CD4-positive, alpha-beta memory T cell (primary cell): ENCODE data around the gene CAMKK2. TPM values are rescaled to one million over a fixed set of nuclear protein-coding genes. Genes with fewer than 3 reads are reported as not detected.

Experiments used
- CTCF ChIA-PET: fragments of 350-600 bp; sonication (Branson Sonifier 250); formaldehyde crosslinking; loops from one replicate; lab custom pipeline; 2021; ENCODE audit warnings: inconsistent platforms; ENCODE audit not compliant: partially characterized antibody; lab: Charles Lee
- POLR2A ChIA-PET: fragments of 350-600 bp; sonication (Branson Sonifier 250); formaldehyde crosslinking; loops from one replicate; lab custom pipeline; 2021; ENCODE audit not compliant: partially characterized antibody; lab: Charles Lee
- DNase-seq, 5 donors: peaks; one replicate each; pipeline versions ENCODE4 v3.0.0 to v3.0.0-alpha.2; 2020 to 2022; ENCODE audit warnings: mixed read lengths in 1 of 5
- H3K27ac ChIP-seq: one replicate; pipeline ENCODE4 v1.7.0; 2013; ENCODE audit warnings: low read depth, low read length
- H3K27me3 ChIP-seq: 2 replicates; pipeline ENCODE4 v1.7.0; 2013; ENCODE audit warnings: mild to moderate bottlenecking, low read length, moderate library complexity; ENCODE audit not compliant: insufficient read depth
- H3K36me3 ChIP-seq: 2 replicates; pipeline ENCODE4 v1.7.0; 2013; ENCODE audit warnings: mild to moderate bottlenecking, low read length, moderate library complexity; ENCODE audit not compliant: insufficient read depth
- H3K4me1 ChIP-seq: 2 replicates; pipeline ENCODE4 v1.7.0; 2013; ENCODE audit warnings: mild to moderate bottlenecking, low read length, moderate library complexity; ENCODE audit not compliant: insufficient read depth
- H3K4me3 ChIP-seq, 2 donors: one replicate each; pipeline ENCODE4 v1.7.0; 2013; ENCODE audit warnings: low read length in 2 of 2, mild to moderate bottlenecking in 1 of 2
- H3K9me3 ChIP-seq, 2 donors: one replicate each; pipeline ENCODE4 v1.7.0; 2013; ENCODE audit warnings: low read length in 2 of 2, control low read depth in 1 of 2; ENCODE audit not compliant: control insufficient read depth in 1 of 2
- H3K27ac Mint-ChIP-seq, 7 donors: one replicate each; pipeline ENCODE4 v1.8.0; 2020 to 2021; ENCODE audit warnings: mixed read lengths in 7 of 7, mild to moderate bottlenecking in 6 of 7, inconsistent platforms in 3 of 7, moderate library complexity in 3 of 7
- H3K27me3 Mint-ChIP-seq, 2 donors: one replicate each; pipeline ENCODE4 v1.8.0; 2020 to 2021; ENCODE audit warnings: mixed read lengths in 2 of 2
- H3K36me3 Mint-ChIP-seq, 2 donors: one replicate each; pipeline ENCODE4 v1.8.0; 2020 to 2021; ENCODE audit warnings: mixed read lengths in 2 of 2, inconsistent platforms in 1 of 2, mild to moderate bottlenecking in 1 of 2
- H3K4me1 Mint-ChIP-seq, 4 donors: one replicate each; pipeline ENCODE4 v1.8.0; 2020 to 2021; ENCODE audit warnings: mixed read lengths in 4 of 4, mild to moderate bottlenecking in 1 of 4
- H3K4me3 Mint-ChIP-seq, 8 donors: one replicate each; pipeline ENCODE4 v1.8.0; 2020 to 2021; ENCODE audit warnings: mixed read lengths in 8 of 8, mild to moderate bottlenecking in 7 of 8, moderate library complexity in 6 of 8, inconsistent platforms in 3 of 8
- H3K9me3 Mint-ChIP-seq, 8 donors: one replicate each; pipeline ENCODE4 v1.8.0; 2020 to 2021; ENCODE audit warnings: mixed read lengths in 8 of 8, mild to moderate bottlenecking in 5 of 8, inconsistent platforms in 3 of 8, moderate library complexity in 1 of 8
- intact Hi-C: fragments of 100-400 bp; cut with micrococcal nuclease; formaldehyde crosslinking; loops from one replicate; pipeline ENCODE4 v1.15.1; 2023
- polyA plus RNA-seq, 2 donors: library from polyadenylated mRNA; unstranded; fragments of 300-500 nt; fragmentation: Illumina TruSeq; gene quantifications; one replicate each; pipeline ENCODE4 v1.2.3, GENCODE V29; 2021
- total RNA-seq, 2 experiments: library from RNA; stranded (reverse); gene quantifications; one replicate each; pipeline ENCODE4 v1.2.3, GENCODE V29; 2021

CAMKK2 gene
- total and polyA plus RNA-seq, 4 experiments from 2014 or later: 13.4 to 20.6 (median 18.5) TPM

GRCh38 chr12:121279507-121279915, 17.0 kb downstream of the CAMKK2 start:
- CTCF ChIA-PET: no interaction called here
- H3K4me3 Mint-ChIP-seq: no peak overlapping the region
- H3K27ac Mint-ChIP-seq: no peak overlapping the region

GRCh38 chr12:121279071-121279375, 17.5 kb downstream of the CAMKK2 start:
- intact Hi-C loops: no loop called here
- POLR2A ChIA-PET: no interaction called here

More at GRCh38 chr12:121279507-121279915, 17.0 kb downstream of the CAMKK2 start:
- POLR2A ChIA-PET: no interaction called here
- Histone ChIP-seq H3K4me1 (no peaks in the 10 kb centered on the region), H3K4me3 (no peak overlapping the region), H3K36me3 (no peaks in the 10 kb centered on the region), H3K27me3 (no peaks in the 10 kb centered on the region), H3K9me3 (no peaks in the 10 kb centered on the region), H3K27ac (no peak overlapping the region)
- peaks cover 0 to 5% (median 0%) of the 10 kb centered on the region in 4 donors for H3K4me1 Mint-ChIP-seq
- peaks cover 0 to 2% (median 0%) of the 10 kb centered on the region in 8 donors for H3K9me3 Mint-ChIP-seq
- DNase-seq: no peak
- intact Hi-C loops: no loop called here
- H3K27me3 Mint-ChIP-seq: no peaks in the 10 kb centered on the region
- H3K36me3 Mint-ChIP-seq: peaks cover 6% of the 10 kb centered on the region in 2 donors

GRCh38 chr12:121278169-121279070, 18.1 kb downstream of the CAMKK2 start:
- Histone ChIP-seq H3K27ac (no peak overlapping the region), H3K36me3 (no peaks in the 10 kb centered on the region), H3K27me3 (no peaks in the 10 kb centered on the region), H3K9me3 (no peaks in the 10 kb centered on the region), H3K4me1 (no peaks in the 10 kb centered on the region), H3K4me3 (no peak overlapping the region)
- ChIA-PET CTCF (no interaction called here), POLR2A (no interaction called here)
- no peak overlapping the region for H3K27ac Mint-ChIP-seq
- H3K27me3 Mint-ChIP-seq: no peaks in the 10 kb centered on the region
- peaks cover 0 to 5% (median 0%) of the 10 kb centered on the region in 4 donors for H3K4me1 Mint-ChIP-seq
- peaks cover 6 to 11% of the 10 kb centered on the region in 2 donors for H3K36me3 Mint-ChIP-seq
- peaks cover 0 to 2% (median 0%) of the 10 kb centered on the region in 8 donors for H3K9me3 Mint-ChIP-seq
- intact Hi-C loops: no loop called here
- no peak for DNase-seq
- no peak overlapping the region for H3K4me3 Mint-ChIP-seq

More at GRCh38 chr12:121279071-121279375, 17.5 kb downstream of the CAMKK2 start:
- no peak overlapping the region for H3K4me3 ChIP-seq
- H3K4me1 Mint-ChIP-seq: peaks cover 0 to 5% (median 0%) of the 10 kb centered on the region in 4 donors
- no peaks in the 10 kb centered on the region for H3K27me3 ChIP-seq
- H3K4me3 Mint-ChIP-seq: no peak overlapping the region
- H3K36me3 Mint-ChIP-seq: peaks cover 6% of the 10 kb centered on the region in 2 donors
- peaks cover 0 to 2% (median 0%) of the 10 kb centered on the region in 8 donors for H3K9me3 Mint-ChIP-seq
- no peaks in the 10 kb centered on the region for H3K4me1 ChIP-seq
- H3K9me3 ChIP-seq: no peaks in the 10 kb centered on the region
- CTCF ChIA-PET: no interaction called here
- H3K27me3 Mint-ChIP-seq: no peaks in the 10 kb centered on the region
- H3K27ac Mint-ChIP-seq: no peak overlapping the region
- H3K36me3 ChIP-seq: no peaks in the 10 kb centered on the region
- no peak overlapping the region for H3K27ac ChIP-seq
- DNase-seq: no peak

DNA sequence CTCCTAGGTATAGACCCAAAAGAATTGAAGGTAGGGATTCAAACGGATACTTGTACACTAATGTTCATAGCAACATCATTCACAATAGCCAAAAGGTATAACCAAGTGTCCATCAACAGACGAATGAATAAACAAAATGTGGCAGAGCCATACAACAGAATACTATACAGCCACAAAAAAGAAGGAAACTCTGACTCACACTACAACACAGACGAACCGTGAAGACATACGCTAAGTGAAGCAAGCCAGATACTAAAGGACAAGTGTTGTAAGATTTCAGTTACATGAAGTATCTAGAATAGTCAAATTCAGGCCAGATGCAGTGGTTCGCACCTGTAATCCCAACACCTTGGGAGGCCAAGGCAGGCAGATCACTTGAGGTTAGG, 19.1 kb downstream of the CAMKK2 start:
- peak overlapping the region in 2 of 7 donors; percentile 2 to 24 for H3K27ac Mint-ChIP-seq

DNA sequence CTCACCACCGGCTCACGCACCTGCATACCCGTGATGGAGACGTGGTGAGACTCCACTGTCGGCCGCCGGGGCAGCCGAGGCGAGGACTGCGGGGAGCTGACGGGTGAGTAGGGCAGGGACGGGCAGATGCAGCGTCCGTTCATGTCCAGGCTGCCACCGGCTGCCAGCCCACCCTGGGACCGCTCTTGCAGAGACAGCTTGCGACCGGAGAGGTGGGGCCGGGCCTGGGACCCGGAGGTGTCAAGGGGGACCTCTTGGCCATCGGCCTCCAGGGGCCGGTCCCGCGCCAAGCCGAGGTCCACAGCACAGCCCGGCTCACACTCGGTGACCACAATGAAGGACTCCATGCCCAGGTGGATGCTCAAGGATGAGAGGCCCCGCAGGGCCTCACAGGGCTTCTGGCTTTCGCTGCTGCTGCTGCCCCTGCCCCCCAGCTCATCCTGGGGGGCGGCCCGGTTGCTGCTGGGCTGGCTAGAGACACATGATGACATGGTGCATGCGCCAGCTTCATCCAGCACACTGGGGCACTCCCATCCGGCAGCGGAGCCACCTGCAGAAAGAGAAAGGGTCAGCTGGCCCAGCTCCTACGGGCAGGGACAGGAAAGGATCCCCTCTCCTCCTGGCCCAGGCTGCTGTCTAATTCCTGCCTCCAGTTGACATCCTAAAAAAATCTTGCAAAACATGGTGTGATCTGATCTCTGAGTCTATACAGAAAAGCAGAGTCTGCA, 22.3 kb downstream of the CAMKK2 start:
- no peak overlapping the region for H3K27ac ChIP-seq
- H3K9me3 ChIP-seq: no peaks in the 10 kb centered on the region
- DNase-seq: no peak
- CTCF ChIA-PET: no interaction called here
- H3K36me3 ChIP-seq: peaks cover 5% of the 10 kb centered on the region
- Mint-ChIP-seq H3K9me3 (peaks cover 0 to 2% (median 0%) of the 10 kb centered on the region in 8 donors), H3K4me1 (peaks cover 0 to 5% (median 3%) of the 10 kb centered on the region in 4 donors), H3K4me3 (no peak overlapping the region), H3K27ac (no peak overlapping the region), H3K27me3 (no peaks in the 10 kb centered on the region), H3K36me3 (peaks cover 24 to 30% of the 10 kb centered on the region in 2 donors)
- no peaks in the 10 kb centered on the region for H3K27me3 ChIP-seq
- no peaks in the 10 kb centered on the region for H3K4me1 ChIP-seq
- intact Hi-C loops: no loop called here
- POLR2A ChIA-PET: no interaction called here
- H3K4me3 ChIP-seq: no peak overlapping the region

More for the DNA sequence above, 19.1 kb downstream of the CAMKK2 start:
- Histone ChIP-seq H3K36me3 (no peaks in the 10 kb centered on the region), H3K4me1 (no peaks in the 10 kb centered on the region), H3K27ac (no peak overlapping the region), H3K9me3 (no peaks in the 10 kb centered on the region), H3K4me3 (no peak overlapping the region), H3K27me3 (no peaks in the 10 kb centered on the region)
- intact Hi-C loops: no loop called here
- no peaks in the 10 kb centered on the region for H3K27me3 Mint-ChIP-seq
- peaks cover 0 to 2% (median 0%) of the 10 kb centered on the region in 8 donors for H3K9me3 Mint-ChIP-seq
- H3K4me1 Mint-ChIP-seq: peaks cover 0 to 5% (median 3%) of the 10 kb centered on the region in 4 donors
- H3K36me3 Mint-ChIP-seq: peaks cover 12 to 17% of the 10 kb centered on the region in 2 donors
- ChIA-PET CTCF (no interaction called here), POLR2A (no interaction called here)
- no peak for DNase-seq
- H3K4me3 Mint-ChIP-seq: no peak overlapping the region

- no peaks in the 10 kb centered on the region for H3K27me3 Mint-ChIP-seq
- peaks cover 28 to 35% of the 10 kb centered on the region in 2 donors for H3K36me3 Mint-ChIP-seq
- no peak overlapping the region for H3K4me3 Mint-ChIP-seq
- ChIA-PET POLR2A (no interaction called here), CTCF (no interaction called here)
- H3K4me3 ChIP-seq: no peak overlapping the region
- H3K27me3 ChIP-seq: no peaks in the 10 kb centered on the region
- H3K27ac ChIP-seq: no peak overlapping the region
- peaks cover 0 to 5% (median 3%) of the 10 kb centered on the region in 4 donors for H3K4me1 Mint-ChIP-seq
- intact Hi-C loops: no loop called here
- H3K9me3 ChIP-seq: no peaks in the 10 kb centered on the region
- peak overlapping the region in 2 of 7 donors; percentile 12 to 73 for H3K27ac Mint-ChIP-seq
- peaks cover 10% of the 10 kb centered on the region for H3K36me3 ChIP-seq
- no peaks in the 10 kb centered on the region for H3K4me1 ChIP-seq
- DNase-seq: no peak
- peaks cover 0 to 2% (median 0%) of the 10 kb centered on the region in 8 donors for H3K9me3 Mint-ChIP-seq
These were observed 23.1 kb downstream of the CAMKK2 start for GRCh38 chr12:121273364-121273896.

- H3K27ac ChIP-seq: no peak overlapping the region
- intact Hi-C loops: no loop called here
- ChIA-PET POLR2A (no interaction called here), CTCF (no interaction called here)
- peaks cover 0 to 1% (median 0%) of the 10 kb centered on the region in 8 donors for H3K9me3 Mint-ChIP-seq
- no peak overlapping the region for H3K4me3 ChIP-seq
- peaks cover 40% of the 10 kb centered on the region in 2 donors for H3K36me3 Mint-ChIP-seq
- H3K4me1 Mint-ChIP-seq: peaks cover 0 to under 1% (median under 1%) of the 10 kb centered on the region in 4 donors
- no peaks in the 10 kb centered on the region for H3K4me1 ChIP-seq
- no peaks in the 10 kb centered on the region for H3K27me3 ChIP-seq
- peak overlapping the region in 1 of 7 donors; percentile 47 for H3K27ac Mint-ChIP-seq
- no peaks in the 10 kb centered on the region for H3K9me3 ChIP-seq
- DNase-seq: no peak
- H3K4me3 Mint-ChIP-seq: no peak overlapping the region
- H3K27me3 Mint-ChIP-seq: no peaks in the 10 kb centered on the region
- H3K36me3 ChIP-seq: peaks cover 15% of the 10 kb centered on the region
These were observed 28.7 kb downstream of the CAMKK2 start for GRCh38 chr12:121267822-121268221.
